Testis (tissue), 2 donors: ENCODE results near the gene EGFL8.

Source experiments
- CTCF ChIP-seq, 3 experiments: fragments of 450-650 bp in 2 of 3; fragments of 200-600 bp in 1 of 3; sonication (generic) in 1 of 3; IDR thresholded peaks; one replicate each; pipeline ENCODE4 v1.5.1; 2016 to 2019; ENCODE audit warnings: antibody characterized with exemption in 3 of 3, mild to moderate bottlenecking in 2 of 3, moderate library complexity in 1 of 3
- POLR2A ChIP-seq: fragments of 450-650 bp; IDR thresholded peaks from one replicate; pipeline ENCODE4 v1.6.1; 2017; ENCODE audit warnings: antibody characterized with exemption, mild to moderate bottlenecking, moderate library complexity

DNA sequence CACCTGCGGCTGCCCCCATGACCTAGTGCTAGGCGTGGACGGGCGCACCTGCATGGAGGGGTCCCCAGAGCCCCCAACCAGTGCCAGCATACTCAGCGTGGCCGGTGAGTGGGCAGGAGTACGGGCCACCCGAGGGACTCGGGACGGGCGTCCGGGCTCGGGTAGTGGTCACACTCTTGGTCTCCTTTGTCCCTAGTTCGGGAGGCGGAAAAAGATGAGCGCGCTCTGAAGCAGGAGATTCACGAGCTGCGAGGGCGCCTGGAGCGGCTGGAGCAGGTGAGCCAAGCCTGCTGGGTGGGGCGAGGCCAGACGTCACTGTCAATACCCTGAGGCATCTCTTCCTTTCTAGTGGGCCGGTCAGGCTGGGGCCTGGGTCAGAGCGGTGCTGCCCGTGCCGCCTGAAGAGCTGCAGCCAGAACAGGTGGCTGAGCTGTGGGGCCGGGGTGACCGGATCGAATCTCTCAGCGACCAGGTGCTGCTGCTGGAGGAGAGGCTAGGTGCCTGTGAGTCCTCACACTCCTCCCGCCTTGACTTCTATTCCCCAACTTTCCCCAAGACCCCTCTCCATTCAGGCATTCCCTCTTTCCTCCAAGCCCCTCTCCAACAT, 2.9 kb downstream of the EGFL8 start:
- no peak for TF ChIP-seq CTCF (IDR thresholded peaks at IDR 0.05)
- no peak for TF ChIP-seq POLR2A
